HT-29 (cell line): ENCODE measurements around the gene JADE2. TPM values are rescaled to one million over a fixed set of nuclear protein-coding genes. Genes with fewer than 3 reads are reported as not detected.
A peak's percentile ranks its signal among the peaks of the same experiment; 100 is the strongest.
"Not testable (repeated sequence)": the region's sequence is repeated elsewhere in the genome, so short reads cannot be mapped to it uniquely, and the experiment has no call there.

Source experiments
- DNase-seq: peaks from one replicate; pipeline ENCODE4 v3.0.0-alpha.2; 2015; ENCODE audit warnings: low spot score
- total RNA-seq: library from RNA; depleted of rRNA; stranded (reverse); fragments of >200 nt; shearing (Covaris generic); gene quantifications from 2 replicates; pipeline ENCODE4 v1.2.3, GENCODE V29; 2014

Gene JADE2
- total RNA-seq, 1 experiment from 2014 or later, result 47.6 TPM

DNA sequence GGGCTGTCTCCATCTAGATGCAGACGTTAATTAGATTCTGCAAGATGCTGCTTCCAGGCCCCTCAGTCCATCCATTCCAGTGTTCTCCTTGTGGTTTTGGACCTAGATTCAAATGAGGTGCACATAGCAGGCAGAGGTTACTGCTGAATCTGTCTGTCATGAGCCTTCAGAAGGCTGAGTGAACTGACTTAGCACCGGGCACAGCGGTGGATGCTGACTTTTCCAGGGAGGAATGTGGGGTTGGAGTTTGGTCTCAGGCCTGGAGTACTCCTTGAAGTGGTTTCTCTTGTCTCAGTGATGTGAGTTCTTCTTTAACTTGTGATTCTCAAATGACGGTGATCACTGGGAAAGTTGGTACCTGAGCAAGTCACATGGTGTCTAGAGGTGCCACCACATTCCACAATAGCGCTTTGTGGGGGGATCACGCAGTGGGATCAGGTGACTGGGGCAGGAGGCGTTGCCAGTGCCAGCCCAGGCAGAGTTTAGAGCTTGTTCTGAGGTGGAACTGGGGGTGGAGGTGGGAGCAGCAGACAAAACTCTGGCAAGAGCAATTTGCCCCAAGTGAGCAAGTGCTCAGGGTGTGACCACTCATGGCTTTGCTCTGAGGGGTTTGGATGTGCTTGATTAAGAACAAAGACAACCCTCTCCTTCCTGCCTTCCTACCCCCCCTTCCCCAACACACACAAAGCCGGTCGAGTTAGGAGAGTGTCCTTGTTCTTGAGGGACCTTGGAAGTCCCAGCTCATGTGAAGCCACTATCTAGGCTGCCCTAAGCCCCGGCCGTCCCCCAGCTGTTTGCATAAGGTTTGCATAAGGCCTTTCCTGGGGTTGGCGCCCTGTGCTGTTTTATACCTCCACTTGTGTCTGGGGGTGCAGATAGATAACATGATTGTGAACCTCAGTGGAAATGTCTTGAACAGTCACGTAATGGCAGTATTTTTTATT lies 25.1 kb downstream of the JADE2 start:
- no peak for DNase-seq

DNA sequence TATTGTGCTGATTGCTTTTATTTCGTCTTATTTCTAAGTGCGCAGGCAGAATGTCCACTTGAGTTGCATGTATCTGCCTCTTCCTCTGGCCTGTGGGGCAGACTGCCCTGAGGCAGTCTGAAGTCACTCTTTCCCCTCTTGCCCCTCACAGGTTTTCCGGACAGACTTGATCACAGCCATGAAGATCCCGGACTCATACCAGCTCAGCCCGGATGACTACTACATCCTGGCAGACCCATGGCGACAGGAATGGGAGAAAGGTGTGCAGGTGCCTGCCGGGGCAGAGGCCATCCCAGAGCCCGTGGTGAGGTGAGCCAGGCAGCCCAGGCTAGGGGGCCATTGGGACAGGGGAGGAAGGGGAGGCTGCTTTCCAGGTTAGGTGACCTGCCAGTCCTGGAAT lies 26.4 kb downstream of the JADE2 start:
- DNase-seq, result no peak

DNA sequence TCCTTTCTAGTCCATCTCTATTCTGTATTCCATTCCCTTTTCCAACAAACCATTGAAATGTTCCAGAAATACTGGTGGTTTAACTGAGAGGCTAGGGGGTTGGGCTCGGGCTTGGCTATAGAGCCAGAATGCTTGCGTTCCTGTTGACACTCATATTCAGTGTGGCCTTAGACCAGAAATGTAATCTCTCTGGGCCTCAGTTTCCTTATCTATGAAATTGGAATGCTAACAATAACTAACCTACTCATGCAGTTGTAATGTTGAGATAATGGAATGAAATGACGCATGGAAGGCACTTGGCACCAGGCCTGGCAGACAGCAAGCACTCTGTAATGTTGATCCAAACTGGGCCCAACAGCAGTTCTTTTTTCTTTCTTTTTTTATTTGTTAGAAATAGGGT lies 26.8 kb downstream of the JADE2 start:
- DNase-seq, result no peak

DNA sequence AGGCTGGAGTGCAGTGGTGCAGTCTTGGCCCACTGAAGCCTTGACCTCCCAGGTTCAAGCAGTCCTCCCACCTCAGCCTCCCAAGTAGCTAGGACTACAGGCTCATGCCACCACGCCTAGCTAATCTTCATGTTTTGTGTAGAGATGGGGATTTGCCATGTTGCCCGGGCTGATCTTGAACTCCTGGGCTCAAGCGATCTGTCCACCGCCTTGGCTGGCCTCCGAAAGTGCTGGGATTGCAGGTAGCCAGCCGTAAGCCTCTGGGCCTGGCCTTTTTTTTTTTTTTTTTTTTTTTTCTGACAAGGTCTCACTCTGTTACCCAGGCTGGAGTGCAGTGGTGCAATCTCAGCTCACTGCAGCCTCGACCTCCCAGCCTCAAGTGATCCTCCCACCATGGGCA lies 27.2 kb downstream of the JADE2 start:
- not testable (repeated sequence) for DNase-seq

DNA sequence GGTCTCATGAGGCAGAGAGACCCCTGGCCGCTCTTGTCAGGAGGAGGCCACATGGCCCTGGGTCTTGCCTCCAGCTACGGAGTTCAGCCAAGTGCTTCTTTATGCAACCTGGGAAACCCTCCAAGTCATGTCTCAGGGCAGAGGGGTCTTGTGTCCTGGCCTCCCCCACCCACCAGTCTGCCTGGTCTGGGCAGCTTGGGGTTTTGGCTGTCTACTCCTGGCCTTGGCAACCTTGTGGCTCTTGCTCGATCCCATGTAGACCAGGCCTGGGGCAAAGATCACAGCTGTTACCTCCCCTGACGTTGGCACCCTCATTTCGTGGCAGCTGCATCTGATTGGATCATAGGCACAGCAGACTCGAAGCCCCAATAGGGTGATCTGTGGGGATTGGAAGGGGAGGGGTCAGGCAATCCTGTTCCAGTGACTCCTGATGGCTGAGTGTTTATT lies 28.4 kb downstream of the JADE2 start:
- DNase-seq, result no peak

DNA sequence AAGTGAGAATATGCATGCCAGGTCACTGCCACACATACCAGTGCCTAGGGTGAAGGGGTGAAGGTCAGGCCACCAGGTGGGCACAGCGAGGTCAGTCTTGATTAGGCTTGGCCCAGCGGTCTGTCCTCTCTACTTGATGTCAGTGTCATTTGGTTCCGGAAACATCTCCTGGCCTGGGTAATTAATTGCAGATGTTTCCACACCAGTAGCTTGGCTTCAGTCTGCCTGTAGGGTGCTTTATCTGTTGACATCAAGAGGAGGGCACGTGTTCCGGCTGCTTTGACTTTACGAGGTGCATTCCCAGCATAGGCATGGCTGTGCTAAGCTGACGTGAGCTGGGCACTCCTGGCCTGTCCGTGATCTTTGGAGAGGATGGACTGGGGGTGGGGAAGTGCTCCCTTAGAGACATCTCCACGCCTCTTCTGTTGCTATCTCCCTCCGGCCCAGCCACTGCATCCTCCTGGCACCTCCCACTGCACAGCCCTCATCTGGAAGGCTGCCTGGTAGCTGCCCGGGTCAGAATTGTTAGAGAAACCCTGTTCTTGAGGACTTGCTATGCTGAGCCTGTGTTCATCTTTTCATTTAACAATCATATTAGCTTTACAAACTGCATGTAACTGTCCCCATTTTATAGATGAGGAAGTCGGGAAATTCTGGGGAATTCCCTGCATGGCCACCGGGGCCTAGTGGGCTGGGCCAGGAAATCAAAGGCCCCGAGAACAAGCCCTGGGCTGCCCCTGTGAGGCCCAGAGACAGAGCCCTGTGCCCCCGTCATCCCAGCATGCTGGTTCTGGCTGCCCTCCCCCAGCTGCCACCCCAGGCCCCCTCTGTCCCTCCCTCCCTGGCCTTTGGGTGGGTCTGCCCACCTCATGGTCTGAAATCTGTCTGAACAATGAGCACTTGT lies 29.1 kb downstream of the JADE2 start:
- peak; percentile 69 for DNase-seq

DNA sequence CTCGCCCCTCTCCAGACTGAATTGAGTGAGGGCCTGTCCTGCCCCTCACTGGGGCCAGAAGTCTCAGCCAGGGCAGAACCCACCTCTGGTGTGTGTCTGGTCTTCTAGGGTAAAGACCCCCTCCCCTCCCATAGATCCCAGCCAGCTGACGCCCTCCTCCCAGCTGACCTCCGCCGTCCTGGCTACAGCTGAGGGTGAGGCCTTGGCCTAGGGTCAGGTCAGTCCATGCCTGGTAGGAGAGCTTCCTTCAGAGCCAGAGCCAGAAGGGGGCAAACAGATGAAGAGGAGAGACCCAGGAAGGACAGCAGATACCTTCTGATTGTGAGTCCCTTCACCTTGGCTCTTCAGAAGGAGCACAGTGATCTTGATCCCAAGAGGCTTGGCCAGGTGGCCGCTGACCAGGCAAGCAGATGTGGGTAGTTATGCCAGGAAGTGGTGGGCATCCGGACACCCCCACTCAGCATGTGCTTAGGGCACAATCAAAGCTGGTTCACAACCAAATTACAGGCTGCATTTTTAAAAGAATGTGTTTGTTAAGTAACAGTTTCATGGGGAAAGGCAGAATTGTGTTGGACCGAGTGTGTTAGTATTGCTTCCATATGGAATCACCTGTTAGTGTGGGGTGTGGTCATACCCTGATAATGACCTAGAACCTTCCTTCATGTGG lies 29.9 kb downstream of the JADE2 start:
- no peak for DNase-seq

DNA sequence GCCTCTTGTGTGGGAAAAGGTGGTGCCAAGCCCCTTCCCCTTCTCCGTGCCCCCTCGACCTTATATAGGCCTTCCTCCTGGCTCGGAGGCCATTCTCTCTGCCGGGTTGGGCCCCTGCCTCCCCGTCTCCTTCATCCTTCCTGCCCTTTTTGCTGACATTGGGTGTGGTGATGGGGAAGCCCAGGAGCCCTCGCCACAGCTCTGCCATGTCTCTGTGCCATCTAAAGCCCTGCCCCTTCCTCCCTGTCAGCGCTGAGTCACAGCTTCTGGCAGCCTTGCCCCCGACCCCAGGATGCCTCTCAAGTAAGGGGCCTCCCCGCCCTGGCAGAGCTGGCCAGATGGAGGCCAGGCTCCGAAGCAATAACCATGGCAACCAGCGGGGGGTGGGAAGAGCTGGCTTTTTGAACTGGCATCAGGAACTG lies 30.4 kb downstream of the JADE2 start:
- peak; percentile 27 for DNase-seq

DNA sequence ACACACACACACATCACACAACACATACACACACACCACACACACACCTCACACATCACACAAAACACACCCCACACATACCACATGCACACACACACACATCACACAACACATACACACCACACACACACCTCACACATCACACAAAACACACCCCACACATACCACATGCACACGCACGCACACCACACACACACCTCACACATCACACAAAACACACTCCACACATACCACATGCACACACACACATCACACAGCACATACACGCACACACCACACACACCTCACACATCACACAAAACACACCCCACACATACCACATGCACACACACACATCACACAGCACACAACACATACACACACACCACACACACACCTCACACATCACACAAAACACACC lies 31.1 kb downstream of the JADE2 start:
- DNase-seq, result not testable (repeated sequence)

DNA sequence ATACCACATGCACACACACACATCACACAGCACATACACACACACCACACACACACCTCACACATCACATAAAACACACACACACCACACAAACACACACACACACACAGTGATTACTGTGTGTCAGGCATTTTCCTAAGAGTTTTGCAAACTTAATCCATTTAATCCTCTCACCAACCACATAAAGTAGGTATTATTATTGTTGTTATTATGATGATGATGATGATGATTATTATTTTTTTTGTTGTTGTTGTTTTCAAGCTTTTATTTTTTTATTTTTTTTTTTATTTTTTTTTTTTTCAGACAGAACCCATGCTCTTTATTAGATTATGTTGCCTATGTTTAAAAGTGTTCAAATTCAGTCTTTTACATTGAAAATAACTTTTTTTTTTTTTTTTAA lies 31.5 kb downstream of the JADE2 start:
- DNase-seq, result no peak

DNA sequence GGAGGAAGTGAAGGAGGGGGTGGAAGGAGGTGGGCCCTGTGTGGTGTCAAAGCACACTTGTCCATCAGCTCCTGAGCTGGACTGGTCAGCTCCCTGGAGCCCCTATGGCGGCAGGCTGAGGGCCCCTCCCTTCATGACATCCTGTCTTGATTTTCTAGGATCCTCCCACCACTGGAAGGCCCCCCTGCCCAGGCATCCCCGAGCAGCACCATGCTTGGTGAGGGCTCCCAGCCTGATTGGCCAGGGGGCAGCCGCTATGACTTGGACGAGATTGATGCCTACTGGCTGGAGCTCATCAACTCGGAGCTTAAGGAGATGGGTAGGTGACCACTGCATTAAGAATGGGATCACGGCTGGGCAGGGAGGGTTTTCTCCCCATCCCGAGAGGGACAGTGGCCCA lies 34.2 kb downstream of the JADE2 start:
- DNase-seq, result no peak

DNA sequence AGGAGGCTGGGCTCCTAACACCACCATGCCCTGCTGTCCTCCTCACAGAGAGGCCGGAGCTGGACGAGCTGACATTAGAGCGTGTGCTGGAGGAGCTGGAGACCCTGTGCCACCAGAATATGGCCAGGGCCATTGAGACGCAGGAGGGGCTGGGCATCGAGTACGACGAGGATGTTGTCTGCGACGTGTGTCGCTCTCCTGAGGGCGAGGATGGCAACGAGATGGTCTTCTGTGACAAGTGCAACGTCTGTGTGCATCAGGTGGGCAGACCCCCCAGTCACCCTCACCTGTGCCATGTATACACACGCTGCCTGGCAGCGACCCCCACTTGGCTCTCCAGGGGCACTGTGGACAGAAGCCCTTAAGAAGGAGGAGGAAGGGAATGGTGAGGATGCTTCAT lies 35.2 kb downstream of the JADE2 start:
- no peak for DNase-seq

DNA sequence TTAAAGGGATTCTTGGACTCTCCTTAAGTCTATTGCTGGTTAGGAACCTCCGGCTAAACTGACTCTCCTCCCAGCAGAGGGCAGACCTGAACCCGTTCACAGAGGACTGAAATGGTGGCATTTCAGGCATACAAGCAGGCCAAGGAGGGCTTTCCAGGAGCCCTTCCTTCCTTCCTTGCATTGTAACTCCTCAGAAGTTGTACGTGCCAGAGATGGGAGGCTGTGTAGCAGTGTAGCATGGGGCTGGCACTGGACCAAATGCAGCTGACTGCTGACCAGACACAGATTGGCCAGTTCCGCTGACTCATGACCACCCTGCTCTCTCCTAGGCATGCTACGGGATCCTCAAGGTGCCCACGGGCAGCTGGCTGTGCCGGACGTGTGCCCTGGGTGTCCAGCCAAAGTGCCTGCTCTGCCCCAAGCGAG lies 36.4 kb downstream of the JADE2 start:
- DNase-seq, result peak; percentile 19

DNA sequence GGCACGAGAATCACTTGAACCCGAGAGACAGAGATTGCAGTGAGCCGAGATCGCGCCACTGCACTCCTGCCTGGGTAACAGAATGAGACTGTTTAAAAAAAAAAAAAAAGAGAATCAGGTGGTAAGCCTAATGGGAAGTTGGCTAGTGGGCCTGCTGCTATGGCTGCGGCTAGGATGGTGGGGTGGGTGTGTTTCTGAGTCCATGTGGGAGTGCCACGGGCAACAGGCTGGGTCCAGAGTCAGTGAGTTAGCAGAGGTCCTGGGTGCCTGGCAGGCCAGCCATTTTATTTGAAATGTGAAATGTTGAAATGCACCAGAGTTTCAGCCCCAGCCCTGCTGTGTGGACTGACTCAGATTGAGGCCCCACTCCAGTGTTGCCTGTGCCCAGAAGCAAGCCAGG lies 37.8 kb downstream of the JADE2 start:
- no peak for DNase-seq

DNA sequence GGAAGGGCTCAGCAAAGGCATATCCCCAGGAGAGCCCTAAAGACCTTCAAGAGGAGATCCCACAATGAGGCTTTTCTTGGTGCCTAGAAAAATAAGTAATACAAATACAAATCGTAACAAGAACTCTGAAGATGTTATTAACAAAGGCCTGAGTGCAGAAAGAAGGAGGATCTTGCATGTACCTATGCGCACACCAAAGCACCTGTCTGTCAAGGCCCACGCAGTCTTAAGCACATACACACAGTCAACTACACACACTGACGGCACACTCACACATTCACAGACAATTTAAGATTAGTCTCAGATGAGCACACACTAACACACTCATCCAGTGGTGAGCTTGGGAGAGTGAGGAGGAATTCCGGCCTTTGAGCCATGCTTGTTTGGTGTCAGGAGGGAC lies 38.5 kb downstream of the JADE2 start:
- no peak for DNase-seq

DNA sequence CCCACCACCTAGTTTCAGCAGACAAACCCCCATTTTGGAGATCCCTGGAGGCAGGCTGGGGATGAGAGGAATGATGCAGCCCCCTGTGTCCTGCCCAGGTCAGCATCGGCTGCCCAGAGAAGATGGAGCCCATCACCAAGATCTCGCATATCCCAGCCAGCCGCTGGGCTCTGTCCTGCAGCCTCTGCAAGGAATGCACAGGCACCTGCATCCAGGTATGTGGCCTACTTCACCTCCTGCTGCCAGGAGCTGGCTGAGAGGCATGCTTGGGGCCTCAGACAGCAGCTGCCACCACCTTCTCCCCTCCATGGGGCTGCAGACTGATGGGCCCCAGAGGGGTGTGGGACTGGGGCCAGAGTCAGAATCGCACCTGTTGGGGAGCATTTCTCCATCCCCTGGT lies 38.9 kb downstream of the JADE2 start:
- no peak for DNase-seq

DNA sequence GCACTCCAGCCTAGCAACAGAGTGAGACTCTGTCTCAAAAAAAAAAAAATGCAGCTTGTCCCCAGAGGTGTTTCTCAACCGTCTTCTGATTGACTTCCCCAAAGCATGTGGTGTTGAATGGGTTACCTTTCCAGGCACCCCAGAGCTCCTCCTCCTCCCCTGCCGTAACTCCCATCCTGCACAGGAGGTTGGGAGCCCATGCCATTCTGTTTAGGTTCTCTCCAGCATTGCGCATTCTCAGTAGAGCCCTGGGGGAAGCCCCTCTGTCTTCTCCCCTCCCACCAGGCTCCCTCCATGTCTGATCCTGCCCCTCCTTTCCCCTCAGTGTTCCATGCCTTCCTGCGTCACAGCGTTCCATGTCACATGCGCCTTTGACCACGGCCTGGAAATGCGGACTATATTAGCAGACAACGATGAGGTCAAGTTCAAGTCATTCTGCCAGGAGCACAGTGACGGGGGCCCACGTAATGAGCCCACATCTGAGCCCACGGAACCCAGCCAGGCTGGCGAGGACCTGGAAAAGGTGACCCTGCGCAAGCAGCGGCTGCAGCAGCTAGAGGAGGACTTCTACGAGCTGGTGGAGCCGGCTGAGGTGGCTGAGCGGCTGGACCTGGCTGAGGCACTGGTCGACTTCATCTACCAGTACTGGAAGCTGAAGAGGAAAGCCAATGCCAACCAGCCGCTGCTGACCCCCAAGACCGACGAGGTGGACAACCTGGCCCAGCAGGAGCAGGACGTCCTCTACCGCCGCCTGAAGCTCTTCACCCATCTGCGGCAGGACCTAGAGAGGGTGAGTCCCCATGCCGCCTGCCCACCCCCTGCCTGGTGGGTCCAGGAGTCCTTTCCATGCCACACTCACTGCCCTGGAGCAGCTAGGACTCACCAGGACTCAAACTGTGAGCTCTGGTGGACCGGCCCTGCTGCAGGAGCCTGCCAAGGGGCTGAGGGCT lies 40.6 kb downstream of the JADE2 start:
- no peak for DNase-seq

DNA sequence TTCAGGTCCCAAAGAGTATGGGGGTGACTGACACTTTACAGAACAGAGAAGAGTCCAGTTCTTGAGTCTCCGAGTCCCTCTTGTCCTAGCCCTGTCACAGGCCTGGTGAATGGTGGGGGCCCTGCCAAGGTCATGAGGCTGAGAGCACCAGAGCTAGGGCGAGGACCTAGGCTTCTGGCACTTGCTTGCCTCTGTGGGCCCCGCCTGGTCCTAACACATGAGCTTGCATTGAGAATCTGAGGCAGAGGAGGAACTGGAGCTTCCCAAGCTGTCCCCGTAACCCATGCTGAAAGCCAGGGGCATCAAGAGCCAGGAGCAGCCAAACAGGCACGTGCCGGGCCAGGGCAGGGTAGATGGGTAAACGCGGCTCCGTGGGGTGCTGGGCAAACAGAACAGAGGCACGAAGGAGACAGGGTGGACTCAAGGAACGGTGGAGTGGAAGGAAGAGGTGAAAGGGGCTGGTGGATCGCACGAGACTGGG lies 41.3 kb downstream of the JADE2 start:
- DNase-seq, result no peak

DNA sequence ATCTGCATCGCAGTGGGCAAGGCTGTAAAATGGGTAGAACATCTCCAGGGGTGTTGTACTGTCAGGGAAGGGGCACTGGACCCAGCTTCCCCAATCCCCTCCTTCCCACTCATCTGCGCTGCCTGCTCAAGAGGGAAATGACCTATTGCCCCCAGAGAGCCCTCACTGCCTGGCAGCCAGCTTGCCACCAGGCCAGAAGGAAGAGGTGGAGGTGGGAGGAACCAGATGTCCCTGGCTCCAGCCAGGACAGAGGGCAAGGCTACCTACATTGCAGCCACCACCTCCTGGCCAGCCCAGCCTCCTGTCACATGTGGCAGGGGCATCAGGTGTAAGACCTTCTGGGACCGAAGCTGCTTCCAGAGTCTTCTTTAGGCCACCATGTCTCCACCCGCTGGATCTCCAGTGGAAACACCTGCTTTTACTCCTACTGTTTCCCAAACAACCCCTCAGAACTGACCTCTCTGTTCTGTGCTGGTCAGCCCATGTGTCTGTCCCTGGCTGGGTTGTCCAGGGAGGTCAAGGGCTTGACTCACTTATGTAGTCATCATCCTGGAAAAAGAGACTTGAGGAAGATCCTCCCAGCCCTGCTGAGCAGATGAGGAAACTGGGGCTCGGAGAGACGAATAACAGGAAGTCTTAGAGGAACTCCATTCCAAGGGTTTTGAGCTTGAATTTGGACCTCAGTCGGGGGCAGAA lies 42.3 kb downstream of the JADE2 start:
- DNase-seq, result no peak

DNA sequence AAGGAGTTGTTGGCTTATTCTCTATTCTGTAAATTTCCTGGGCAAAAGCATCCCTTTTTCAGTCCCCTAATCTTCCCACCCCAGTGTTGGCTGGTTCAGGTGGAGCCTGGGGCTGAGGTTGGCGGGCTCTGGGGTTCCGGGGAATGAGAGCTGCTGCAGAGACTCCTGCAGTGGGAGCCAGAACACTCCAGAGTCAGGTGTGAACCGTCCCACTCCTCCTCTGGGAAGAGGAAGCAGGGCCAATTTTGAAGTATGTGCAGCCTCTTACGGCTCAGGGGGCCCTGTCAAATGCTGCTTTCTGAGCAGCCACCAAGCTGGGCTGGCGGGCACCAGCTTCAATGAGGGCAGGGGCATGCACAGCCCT lies 42.8 kb downstream of the JADE2 start:
- DNase-seq, result no peak
